SW 1271 (cell line): Measurements from ENCODE around the gene CLCN5.
A peak's percentile ranks its signal among the peaks of the same experiment; 100 is the strongest.

Experiments
- DNase-seq, 2 experiments: peaks; one replicate each; lab custom pipeline; 2025; lab: John Stamatoyannopoulos, UW

Gene CLCN5

DNA sequence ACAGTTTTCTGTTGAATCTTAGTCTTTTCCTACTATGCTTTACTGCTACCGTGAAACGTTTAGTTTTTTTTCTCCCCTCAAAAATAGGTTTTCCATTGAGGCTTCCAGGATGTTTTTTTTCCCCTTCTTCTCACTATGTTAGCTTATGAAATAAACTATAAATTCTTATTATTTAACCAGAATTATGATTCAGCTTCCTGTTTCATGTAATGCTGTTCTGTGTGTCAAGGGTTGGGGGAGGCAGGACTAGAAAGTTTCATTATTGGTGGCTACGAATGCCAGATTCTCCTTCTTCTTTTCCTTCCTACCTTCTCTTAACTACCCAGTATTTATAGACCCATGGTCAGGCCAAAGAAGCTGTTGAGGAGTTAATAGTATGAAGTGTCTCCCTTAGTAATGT is 11.8 kb downstream of the CLCN5 start:
- DNase-seq: no peak

DNA sequence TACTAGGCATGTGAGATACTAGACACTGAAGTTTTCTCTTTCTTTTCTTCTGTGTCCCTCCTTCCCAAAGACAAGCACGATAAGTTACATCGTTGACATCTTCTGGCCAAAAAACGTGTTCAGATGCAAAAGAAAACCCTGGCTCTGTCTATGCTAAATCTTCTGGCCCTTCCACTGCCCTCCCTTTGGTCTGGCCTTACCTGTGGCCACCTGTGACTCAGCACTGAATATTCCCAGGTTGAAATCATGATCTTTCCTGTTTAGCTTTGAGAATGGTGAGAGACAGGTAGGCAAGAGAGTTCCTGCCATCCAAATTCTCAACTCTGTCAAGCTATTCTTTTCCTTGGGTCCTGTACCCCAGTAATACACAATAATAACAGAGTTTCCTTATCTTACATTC is 12.3 kb downstream of the CLCN5 start:
- no peak for DNase-seq

DNA sequence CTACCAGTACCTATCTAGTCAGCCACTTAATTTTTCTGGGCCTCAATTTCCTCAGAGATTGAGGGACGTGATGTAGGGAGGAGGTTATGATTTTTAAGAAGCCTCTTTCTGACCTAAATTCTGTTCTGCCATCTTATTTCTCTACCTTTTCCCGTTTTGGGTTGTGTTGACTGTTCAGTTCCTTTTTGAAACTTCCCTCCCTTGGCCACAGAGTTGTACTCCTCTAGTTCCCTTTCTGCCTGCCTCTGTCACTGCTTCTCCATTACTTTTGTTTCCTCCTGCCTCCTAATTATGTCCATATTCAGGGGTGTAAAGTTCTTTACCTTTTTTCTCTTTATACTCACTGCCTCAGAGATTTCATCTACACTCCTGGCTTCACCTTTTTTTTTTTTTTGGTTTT is 25.4 kb downstream of the CLCN5 start:
- no peak for DNase-seq

- DNase-seq: no peak
Observed at GRCh38 chrX:49949961-49950360, 27.6 kb downstream of the CLCN5 start.

DNA sequence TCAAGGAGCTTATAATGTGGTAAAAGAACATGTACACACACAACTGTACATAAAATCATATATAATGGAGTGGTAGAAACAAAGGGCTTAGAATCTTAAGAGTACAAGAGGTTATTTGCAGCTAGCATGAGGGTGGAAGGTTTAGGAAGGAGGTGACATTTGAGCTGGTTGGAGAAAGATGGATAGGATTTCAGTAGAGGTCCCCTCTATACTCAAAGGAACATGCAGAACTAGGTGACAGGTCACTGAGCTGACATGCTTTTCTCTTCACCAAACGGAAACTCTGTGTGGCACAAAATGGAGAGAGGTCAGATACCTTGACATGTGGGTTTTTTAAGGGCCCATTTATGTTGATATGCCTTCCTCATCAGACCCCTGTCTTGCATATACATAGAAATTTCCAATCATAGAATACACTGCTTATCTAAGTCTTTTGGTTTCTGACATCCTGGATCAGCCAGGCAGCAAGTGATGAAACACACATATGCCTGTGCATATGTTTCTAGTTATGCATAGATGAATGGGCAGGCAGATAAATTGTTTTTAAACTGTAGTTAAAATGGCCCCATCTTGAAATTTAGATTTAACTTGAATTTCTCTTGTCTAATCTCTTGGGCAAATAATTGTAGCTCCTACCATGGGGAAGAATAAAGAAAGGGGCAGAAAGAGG is 29.3 kb downstream of the CLCN5 start:
- DNase-seq: no peak

GRCh38 chrX:49956313-49956712 is 33.9 kb downstream of the CLCN5 start:
- DNase-seq: no peak

DNA sequence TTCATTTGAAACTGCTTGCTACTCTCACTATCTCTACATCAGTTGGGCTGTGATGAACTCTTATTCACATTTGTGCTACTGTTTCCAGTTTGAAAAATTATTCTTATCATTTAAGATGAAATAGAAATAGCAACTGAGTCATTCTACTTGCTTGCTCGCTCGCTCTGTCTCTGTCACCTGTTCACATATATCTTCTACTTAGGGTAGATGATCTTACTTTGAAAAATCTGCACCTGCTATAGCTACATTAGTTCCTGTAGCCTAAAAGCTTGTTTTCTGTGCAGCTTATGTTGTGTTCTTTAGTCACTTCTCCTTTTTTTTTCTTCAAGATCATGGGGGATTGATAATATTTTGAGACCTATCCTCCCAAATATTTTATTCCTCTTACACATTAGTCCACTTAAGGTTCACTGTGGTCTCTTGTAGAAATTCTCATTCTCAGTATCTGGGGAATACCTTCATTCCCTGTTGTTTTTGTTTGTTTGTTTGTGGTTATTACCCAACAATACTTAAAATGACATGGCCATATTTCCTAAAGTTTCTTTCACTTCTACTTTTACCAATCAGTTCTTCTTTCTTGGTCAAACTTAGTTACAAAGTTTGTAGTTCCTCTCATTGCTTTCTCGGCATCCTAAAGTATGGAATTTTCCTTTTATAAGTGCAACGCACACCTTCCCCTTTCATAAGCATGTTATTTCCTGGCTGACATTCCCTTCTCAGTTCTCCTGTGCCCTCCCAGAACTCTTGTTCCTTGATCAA is 36.5 kb downstream of the CLCN5 start:
- no peak for DNase-seq

GRCh38 chrX:49959602-49960001 is 37.2 kb downstream of the CLCN5 start:
- no peak for DNase-seq

GRCh38 chrX:49960061-49960460 is 37.7 kb downstream of the CLCN5 start:
- DNase-seq: no peak

DNA sequence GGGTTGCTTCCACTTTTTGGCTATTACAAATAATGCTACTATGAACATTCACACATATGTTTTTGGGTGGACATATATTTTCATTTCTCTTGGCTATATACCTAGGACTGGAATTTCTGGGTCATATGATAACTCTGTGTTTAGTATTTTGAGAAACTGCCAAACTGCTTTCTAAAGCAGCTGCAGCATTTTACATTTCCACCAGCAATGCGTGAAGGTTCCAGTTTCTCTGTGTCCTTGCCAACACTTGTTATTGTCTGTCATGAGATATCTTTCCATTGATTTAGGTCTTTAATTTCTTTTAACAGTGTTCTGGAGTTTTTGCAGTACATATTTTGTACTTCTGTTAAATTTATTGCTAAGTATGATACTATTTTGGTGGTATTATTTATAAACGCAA is 48.3 kb downstream of the CLCN5 start:
- DNase-seq: no peak

DNA sequence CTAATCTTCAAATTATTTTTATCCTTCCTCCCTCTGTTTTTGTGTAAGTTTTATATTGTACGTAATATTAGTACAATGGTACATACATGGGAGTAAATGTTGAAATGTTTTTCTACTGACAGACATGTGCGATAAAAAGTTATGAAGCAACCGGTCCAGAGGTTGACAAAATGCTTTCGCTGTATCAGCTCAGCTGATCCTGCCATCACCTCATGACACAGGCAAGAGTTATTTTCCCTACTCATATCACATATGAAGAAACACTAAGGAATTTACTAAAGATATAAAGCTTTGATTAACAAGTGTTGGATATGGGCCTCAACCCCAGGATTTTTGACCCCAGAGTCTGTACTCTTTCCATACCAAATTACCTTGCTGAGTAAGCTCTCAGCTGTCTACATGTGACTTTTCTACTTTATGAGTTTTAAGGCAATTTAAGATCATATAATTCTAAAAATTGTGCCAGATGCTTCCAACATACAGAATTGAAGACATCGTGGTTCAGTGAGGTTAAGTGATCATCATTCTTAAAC is 50.0 kb downstream of the CLCN5 start:
- DNase-seq: no peak

GRCh38 chrX:49976682-49977197 is 54.3 kb downstream of the CLCN5 start:
- no peak for DNase-seq

DNA sequence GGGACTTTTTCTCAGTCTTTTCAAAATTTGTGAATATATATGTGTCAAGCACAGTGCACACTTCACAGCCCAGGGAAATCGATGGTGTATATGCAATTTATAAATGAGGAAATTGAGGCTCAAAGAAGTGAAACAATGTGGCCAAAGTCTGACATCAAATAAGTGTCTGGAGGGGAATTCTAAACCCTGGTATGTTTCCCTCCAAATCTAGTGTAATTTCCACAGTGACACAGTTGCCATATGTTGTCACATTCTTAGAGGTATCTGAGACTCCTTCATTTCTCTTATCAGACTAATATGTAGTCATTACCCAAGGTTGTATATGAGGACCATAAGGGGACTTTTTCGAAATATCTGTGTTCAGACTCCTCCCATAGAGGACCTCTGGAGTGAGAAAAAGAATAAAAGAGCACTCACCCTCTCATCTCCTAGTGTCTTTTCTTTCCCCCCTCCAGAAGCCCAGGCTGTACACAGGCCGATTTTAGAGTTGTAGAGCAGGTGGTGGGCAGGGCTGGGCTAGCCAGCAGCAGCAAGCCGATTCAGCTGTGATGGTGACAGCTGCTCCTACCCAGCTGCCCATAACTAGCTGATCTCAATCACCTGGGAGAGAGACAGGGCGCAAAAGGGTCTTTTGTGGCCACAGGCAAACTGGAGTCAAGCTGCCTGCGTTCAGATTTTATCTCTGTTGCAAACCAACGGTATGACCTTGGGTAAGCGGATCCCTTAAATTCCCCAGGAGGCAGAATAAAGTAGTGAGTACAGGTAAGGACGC is 55.1 kb downstream of the CLCN5 start:
- no peak for DNase-seq

DNA sequence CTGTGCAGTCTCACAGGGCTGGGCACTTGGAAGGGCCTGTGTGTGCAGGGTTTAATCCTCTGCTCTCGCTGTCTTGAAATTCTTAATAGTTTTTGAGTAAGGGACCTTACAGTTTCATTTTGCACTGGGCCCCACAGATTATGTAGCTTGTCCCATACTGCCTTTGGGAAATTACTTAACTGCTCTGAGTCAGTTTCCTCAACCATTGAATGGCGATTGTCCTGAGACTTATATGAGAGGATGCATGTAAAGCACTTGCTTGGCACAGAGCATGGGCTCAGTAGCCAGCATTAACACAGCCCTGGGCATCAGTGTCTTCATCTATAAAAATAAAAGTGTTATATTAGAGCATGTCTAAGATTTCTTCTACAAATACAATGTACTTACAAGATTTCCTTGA is 55.8 kb downstream of the CLCN5 start:
- no peak for DNase-seq

- no peak for DNase-seq
Observed at GRCh38 chrX:49986058-49986457, 63.7 kb downstream of the CLCN5 start.

DNA sequence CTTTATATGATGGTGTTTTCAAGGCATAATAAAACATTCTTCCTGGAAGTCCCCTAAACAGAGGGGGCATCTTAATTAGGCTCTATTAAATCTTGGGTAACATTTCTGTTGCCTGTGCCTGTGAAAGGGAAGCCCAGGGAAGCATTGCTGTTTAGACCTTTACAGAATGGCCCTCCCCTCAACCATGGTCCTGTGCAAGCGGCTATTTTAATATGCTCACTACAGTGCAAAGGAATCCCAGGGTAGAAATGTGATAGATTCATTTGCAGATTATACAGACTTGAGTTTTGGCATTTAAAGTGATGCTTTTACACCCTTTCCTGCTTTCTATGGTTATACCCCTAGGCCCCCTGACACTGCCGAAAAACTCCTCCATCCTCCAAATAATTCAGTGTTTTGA is 65.3 kb downstream of the CLCN5 start:
- no peak for DNase-seq

DNA sequence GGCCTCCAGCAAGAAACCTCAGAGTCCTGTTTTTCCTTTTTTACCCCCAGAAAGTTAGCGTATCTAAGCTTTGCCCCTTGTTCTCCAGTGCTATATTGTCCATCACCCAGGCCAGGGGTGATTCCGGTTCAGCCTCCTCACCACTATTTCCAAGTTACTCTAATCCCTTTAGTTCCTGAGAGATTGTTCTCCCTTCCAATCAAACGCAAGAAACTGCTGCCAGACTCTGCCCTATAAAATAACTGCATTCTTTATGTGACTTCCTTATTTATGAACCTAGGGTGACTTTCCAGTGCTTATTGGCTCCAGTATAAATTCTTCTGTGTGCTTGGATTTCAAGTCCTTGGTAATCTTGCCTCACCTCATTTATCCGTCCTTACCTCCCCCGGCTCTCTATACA is 65.7 kb downstream of the CLCN5 start:
- DNase-seq: no peak

- no peak for DNase-seq
Observed at GRCh38 chrX:49991758-49992157, 69.4 kb downstream of the CLCN5 start.

GRCh38 chrX:49992853-49993252 is 70.5 kb downstream of the CLCN5 start:
- DNase-seq: no peak

GRCh38 chrX:49993661-49994060 is 71.3 kb downstream of the CLCN5 start:
- no peak for DNase-seq

DNA sequence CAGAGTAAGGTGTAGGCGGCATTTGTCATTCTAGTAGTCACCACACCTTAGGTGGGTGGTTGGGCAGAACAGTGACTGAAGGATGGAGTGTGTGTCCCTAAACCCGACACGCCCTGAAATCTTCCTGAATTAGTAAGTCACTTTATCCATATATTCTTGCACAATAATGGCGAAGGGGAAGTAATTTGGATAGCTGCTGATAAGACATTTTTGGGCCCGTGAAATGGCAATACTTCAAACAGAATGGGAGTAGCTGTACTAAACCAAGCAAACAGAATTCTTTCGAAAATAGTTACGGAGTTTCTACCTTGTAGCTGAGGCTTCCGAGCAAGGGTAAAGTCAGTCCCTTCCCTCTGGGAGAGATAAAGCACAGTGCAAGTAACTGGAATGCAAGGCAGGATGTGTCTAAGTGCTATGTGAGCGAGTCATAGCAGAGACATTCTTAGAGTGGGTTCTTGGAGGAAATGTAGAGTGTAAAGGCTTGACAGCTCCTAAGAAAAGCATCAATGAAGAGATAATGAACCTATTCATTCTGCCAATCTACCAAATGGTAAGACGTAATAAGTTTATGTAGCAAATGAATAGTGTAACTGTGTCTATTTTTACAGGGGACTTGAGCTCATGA is 72.8 kb downstream of the CLCN5 start:
- DNase-seq: peak; percentile 14 to 30

DNA sequence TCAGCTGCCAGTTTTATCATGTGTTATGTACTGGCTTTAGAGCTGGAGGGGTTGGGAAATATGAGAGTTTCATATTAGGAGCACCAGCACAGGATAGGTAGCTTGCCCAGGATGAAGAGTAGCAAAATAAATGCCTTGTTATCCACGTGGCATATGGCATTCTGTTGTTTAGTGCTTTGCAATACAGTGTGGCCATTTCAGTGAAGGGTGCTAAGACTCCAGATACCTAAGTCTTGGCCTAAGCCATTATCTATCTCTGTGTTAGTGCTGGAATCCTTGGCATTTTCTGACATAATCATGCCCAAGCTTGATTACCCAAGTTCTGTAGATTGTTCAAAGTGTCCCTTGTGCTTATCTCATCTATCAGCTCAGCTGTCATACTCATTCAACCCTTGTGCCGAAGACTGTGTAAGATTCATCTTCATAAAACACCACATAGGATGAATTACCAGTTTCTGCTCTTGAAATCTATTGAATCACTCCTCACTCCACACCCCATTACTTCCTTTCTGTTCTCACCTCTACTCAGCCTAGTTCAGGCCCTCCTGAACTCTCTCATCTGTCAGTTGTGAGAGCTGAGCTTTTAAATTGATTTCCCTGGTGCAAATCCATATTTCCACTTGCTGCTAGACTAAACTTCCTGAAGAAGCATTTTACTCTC is 73.5 kb downstream of the CLCN5 start:
- no peak for DNase-seq
